Dermis blood vessel endothelial cell (primary cell): ENCODE results near the gene THUMPD2. TPM values are rescaled to one million over a fixed set of nuclear protein-coding genes. Genes with fewer than 3 reads are reported as not detected.
"Not testable (repeated sequence)": the region's sequence is repeated elsewhere in the genome, so short reads cannot be mapped to it uniquely, and the experiment has no call there.

ENCODE experiments used
- DNase-seq: peaks from one replicate; pipeline ENCODE4 v3.0.0; 2010
- total RNA-seq: library from RNA; depleted of rRNA; stranded (reverse); fragments of >200 nt; gene quantifications from 2 replicates; pipeline ENCODE4 v1.2.3, GENCODE V29; 2014

The THUMPD2 gene
- total RNA-seq, result 6.5 and 7.0 TPM in 2 replicates

GRCh38 chr2:39778775-39779340, at the start of gene THUMPD2:
Gene THUMPD2, minus strand, starts transcription at chr2:39779258. Its CDS starts 19 bp downstream, at chr2:39779239.
- DNase-seq, result peak; percentile 82

GRCh38 chr2:39821871-39822270, 42.8 kb upstream of the THUMPD2 start:
- DNase-seq, result no peak

GRCh38 chr2:39816845-39817244, 37.8 kb upstream of the THUMPD2 start:
- DNase-seq, result no peak

GRCh38 chr2:39816428-39816827, 37.4 kb upstream of the THUMPD2 start:
- DNase-seq, result no peak

GRCh38 chr2:39805936-39806608, 27.0 kb upstream of the THUMPD2 start:
- DNase-seq, result no peak

GRCh38 chr2:39803839-39804238, 24.8 kb upstream of the THUMPD2 start:
- no peak for DNase-seq

- DNase-seq, result no peak
Measured at GRCh38 chr2:39800752-39801151, 21.7 kb upstream of the THUMPD2 start.

GRCh38 chr2:39796134-39796533, 17.1 kb upstream of the THUMPD2 start:
- no peak for DNase-seq

GRCh38 chr2:39790216-39790818, 11.3 kb upstream of the THUMPD2 start:
- not testable (repeated sequence) for DNase-seq

GRCh38 chr2:39787950-39788349, 8.9 kb upstream of the THUMPD2 start:
- no peak for DNase-seq

- DNase-seq, result no peak
Measured at GRCh38 chr2:39786761-39787522, 7.9 kb upstream of the THUMPD2 start.

GRCh38 chr2:39782591-39782990, 3.5 kb upstream of the THUMPD2 start:
- DNase-seq, result no peak

- no peak for DNase-seq
Measured at GRCh38 chr2:39781697-39782096, 2.6 kb upstream of the THUMPD2 start.

GRCh38 chr2:39780825-39781600, 2.0 kb upstream of the THUMPD2 start:
- no peak for DNase-seq

GRCh38 chr2:39779927-39780326, 869 bp upstream of the THUMPD2 start:
- no peak for DNase-seq

GRCh38 chr2:39779341-39779851, 338 bp upstream of the THUMPD2 start:
- DNase-seq, result no peak

GRCh38 chr2:39778233-39778632, 825 bp downstream of the THUMPD2 start:
- peak; percentile 12 for DNase-seq

GRCh38 chr2:39772812-39773152, 6.3 kb downstream of the THUMPD2 start:
- DNase-seq, result no peak

GRCh38 chr2:39772086-39772811, 6.8 kb downstream of the THUMPD2 start:
- peak; percentile 27 for DNase-seq

GRCh38 chr2:39762448-39762847, 16.6 kb downstream of the THUMPD2 start:
- no peak for DNase-seq

GRCh38 chr2:39757156-39757555, 21.9 kb downstream of the THUMPD2 start:
- DNase-seq, result no peak

- no peak for DNase-seq
Measured at GRCh38 chr2:39755466-39755865, 23.6 kb downstream of the THUMPD2 start.
